ENCODE results near the gene CLTC. TPM values are rescaled to one million over a fixed set of nuclear protein-coding genes. Genes with fewer than 3 reads are reported as not detected.
A peak's percentile ranks its signal among the peaks of the same experiment; 100 is the strongest.

CLTC gene
- total RNA-seq, 2 experiments from 2014 or later, result 81.5 to 89.9 TPM

- ChIA-PET POLR2A (no interaction called here), CTCF (no interaction called here)
- Histone ChIP-seq H3K27ac (ENCODE audit: low read depth in 1 of 2, low read length in 2 of 2) (no peak overlapping the region), H3K9me3 (ENCODE audit: control insufficient read depth in 1 of 2, insufficient read depth in 1 of 2, low read length in 2 of 2) (no peaks in the 10 kb centered on the region), H3K36me3 (ENCODE audit: insufficient read depth, low read length) (no peaks in the 10 kb centered on the region), H3K4me3 (ENCODE audit: low read length) (no peak overlapping the region), H3K27me3 (ENCODE audit: control insufficient read depth in 1 of 2, insufficient read depth in 2 of 2, low read length in 2 of 2) (no peaks in the 10 kb centered on the region), H3K4me1 (ENCODE audit: insufficient read depth, low read length) (peaks cover 6% of the 10 kb centered on the region)
- intact Hi-C loops (cut with DNase I, micrococcal nuclease), result no loop called here
- no peak for ATAC-seq (ENCODE audit: poor library complexity)
- H3K27ac Mint-ChIP-seq, result no peak overlapping the region
- no peaks in the 10 kb centered on the region for H3K27me3 Mint-ChIP-seq
- peak in 1 of 14 experiments; percentile 12 for DNase-seq
- H3K36me3 Mint-ChIP-seq (ENCODE audit: low read depth), result peaks cover 19% of the 10 kb centered on the region
- no peak for TF ChIP-seq CTCF (IDR thresholded peaks at IDR 0.05)
- peaks cover 61% of the 10 kb centered on the region for H3K4me1 Mint-ChIP-seq (ENCODE audit: low read depth)
- no peaks in the 10 kb centered on the region for H3K9me3 Mint-ChIP-seq
- H3K4me3 Mint-ChIP-seq, result no peak overlapping the region
Measured at GRCh38 chr17:59712862-59713261, 93.2 kb downstream of the CLTC start.

DNA sequence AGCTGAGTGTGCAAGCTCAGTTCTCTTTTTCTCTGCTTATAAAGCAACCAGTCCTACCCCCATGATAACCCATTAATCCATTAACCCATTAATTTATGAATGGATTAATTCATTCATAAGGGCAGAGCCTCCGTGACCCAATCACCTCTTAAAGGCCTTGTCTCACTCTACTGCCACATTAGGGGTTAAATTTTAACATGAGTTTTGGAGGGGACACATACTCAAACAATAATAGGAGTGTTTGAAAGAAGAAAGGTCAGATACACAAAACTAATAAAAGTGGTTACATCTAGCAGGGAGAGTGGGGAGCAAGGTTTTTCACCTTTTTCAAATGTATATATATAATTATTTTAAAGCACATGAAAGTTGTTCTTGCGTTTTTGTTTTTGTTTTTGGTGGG, 94.6 kb downstream of the CLTC start:
- no peaks in the 10 kb centered on the region for H3K36me3 ChIP-seq (ENCODE audit: insufficient read depth, low read length)
- no peak overlapping the region for H3K27ac ChIP-seq (ENCODE audit: low read depth in 1 of 2, low read length in 2 of 2)
- no peak overlapping the region for H3K4me3 ChIP-seq (ENCODE audit: low read length)
- TF ChIP-seq CTCF (IDR thresholded peaks at IDR 0.05), result no peak
- Mint-ChIP-seq H3K9me3 (no peaks in the 10 kb centered on the region), H3K27me3 (no peaks in the 10 kb centered on the region), H3K4me3 (no peak overlapping the region), H3K36me3 (ENCODE audit: low read depth) (peaks cover 21% of the 10 kb centered on the region), H3K27ac (no peak overlapping the region), H3K4me1 (ENCODE audit: low read depth) (peaks cover 54% of the 10 kb centered on the region)
- no peak for ATAC-seq (ENCODE audit: poor library complexity)
- H3K4me1 ChIP-seq (ENCODE audit: insufficient read depth, low read length), result no peaks in the 10 kb centered on the region
- ChIA-PET POLR2A (no interaction called here), CTCF (no interaction called here)
- DNase-seq, result no peak
- no peaks in the 10 kb centered on the region for H3K9me3 ChIP-seq (ENCODE audit: control insufficient read depth in 1 of 2, insufficient read depth in 1 of 2, low read length in 2 of 2)
- intact Hi-C loops (cut with DNase I, micrococcal nuclease), result no loop called here
- H3K27me3 ChIP-seq (ENCODE audit: control insufficient read depth in 1 of 2, insufficient read depth in 2 of 2, low read length in 2 of 2), result no peaks in the 10 kb centered on the region

GRCh38 chr17:59716427-59716826, 96.7 kb downstream of the CLTC start:
- no peak for ATAC-seq (ENCODE audit: poor library complexity)
- Mint-ChIP-seq H3K27ac (no peak overlapping the region), H3K27me3 (no peaks in the 10 kb centered on the region)

More at GRCh38 chr17:59716427-59716826, 96.7 kb downstream of the CLTC start:
- H3K36me3 ChIP-seq (ENCODE audit: insufficient read depth, low read length), result no peaks in the 10 kb centered on the region
- no peak for TF ChIP-seq CTCF (IDR thresholded peaks at IDR 0.05)
- ChIA-PET POLR2A (no interaction called here), CTCF (no interaction called here)
- Mint-ChIP-seq H3K36me3 (ENCODE audit: low read depth) (peaks cover 21% of the 10 kb centered on the region), H3K4me3 (no peak overlapping the region), H3K4me1 (ENCODE audit: low read depth) (peaks cover 52% of the 10 kb centered on the region), H3K9me3 (no peaks in the 10 kb centered on the region)
- no peak overlapping the region for H3K4me3 ChIP-seq (ENCODE audit: low read length)
- no peaks in the 10 kb centered on the region for H3K27me3 ChIP-seq (ENCODE audit: control insufficient read depth in 1 of 2, insufficient read depth in 2 of 2, low read length in 2 of 2)
- H3K4me1 ChIP-seq (ENCODE audit: insufficient read depth, low read length), result no peaks in the 10 kb centered on the region
- H3K9me3 ChIP-seq (ENCODE audit: control insufficient read depth in 1 of 2, insufficient read depth in 1 of 2, low read length in 2 of 2), result no peaks in the 10 kb centered on the region
- H3K27ac ChIP-seq (ENCODE audit: low read depth in 1 of 2, low read length in 2 of 2), result no peak overlapping the region
- intact Hi-C loops (cut with DNase I, micrococcal nuclease), result no loop called here
- DNase-seq, result no peak
